ENCODE data around the gene CAMK2N2. TPM values are rescaled to one million over a fixed set of nuclear protein-coding genes. Genes with fewer than 3 reads are reported as not detected.

CAMK2N2 gene
- total RNA-seq, 1 donor from 2014 or later, result 1.4 TPM

DNA sequence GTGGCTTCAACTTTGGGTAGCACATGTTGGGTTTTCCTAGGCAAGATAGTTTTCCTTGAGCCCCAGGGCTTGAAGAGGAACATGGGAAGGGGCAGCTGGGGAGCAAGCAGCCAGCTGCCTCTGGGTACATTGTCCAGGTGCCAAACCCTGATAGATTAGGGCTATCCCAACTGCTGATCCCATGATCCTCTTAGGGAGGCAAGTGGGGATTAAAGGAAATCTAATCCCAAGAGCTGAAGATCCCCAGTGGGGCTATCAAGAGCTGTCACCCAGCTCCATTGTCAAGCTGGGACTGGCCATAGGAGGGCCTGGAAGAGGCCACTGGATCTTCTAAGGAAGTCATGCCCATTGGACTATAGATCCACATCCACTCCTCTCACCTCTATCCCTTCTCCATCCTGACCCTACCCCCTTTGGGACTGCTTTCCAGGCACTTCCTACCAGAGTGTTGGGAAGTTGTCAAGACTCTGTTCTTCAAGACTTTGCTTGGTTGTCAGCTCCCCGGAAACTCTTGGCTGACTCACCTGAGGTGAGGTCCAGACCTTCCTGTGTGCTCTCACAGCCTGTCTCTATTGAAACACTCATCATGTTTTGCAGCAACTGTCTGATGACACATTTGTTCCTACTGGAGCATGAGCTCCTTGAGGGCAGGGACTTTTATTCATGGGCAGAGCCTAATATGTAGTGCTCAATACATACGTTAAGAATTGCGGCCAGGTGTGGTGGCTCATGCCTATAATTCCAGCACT is 5.9 kb downstream of the CAMK2N2 start:
- peaks cover 8% of the 10 kb centered on the region for H3K36me3 Mint-ChIP-seq (ENCODE audit: insufficient read depth)
- no peak overlapping the region for H3K4me3 Mint-ChIP-seq (ENCODE audit: low read depth)
- H3K27ac Mint-ChIP-seq, result no peak overlapping the region
- H3K27me3 Mint-ChIP-seq, result peaks cover 31% of the 10 kb centered on the region
- no peak for DNase-seq (ENCODE audit: low spot score, unreplicated experiment)
- H3K4me1 Mint-ChIP-seq (ENCODE audit: low read depth), result peaks cover 4% of the 10 kb centered on the region
- H3K9me3 Mint-ChIP-seq (ENCODE audit: low read depth), result no peaks in the 10 kb centered on the region
- no peak for TF ChIP-seq CTCF (IDR thresholded peaks at IDR 0.05; ENCODE audit: unreplicated experiment)

DNA sequence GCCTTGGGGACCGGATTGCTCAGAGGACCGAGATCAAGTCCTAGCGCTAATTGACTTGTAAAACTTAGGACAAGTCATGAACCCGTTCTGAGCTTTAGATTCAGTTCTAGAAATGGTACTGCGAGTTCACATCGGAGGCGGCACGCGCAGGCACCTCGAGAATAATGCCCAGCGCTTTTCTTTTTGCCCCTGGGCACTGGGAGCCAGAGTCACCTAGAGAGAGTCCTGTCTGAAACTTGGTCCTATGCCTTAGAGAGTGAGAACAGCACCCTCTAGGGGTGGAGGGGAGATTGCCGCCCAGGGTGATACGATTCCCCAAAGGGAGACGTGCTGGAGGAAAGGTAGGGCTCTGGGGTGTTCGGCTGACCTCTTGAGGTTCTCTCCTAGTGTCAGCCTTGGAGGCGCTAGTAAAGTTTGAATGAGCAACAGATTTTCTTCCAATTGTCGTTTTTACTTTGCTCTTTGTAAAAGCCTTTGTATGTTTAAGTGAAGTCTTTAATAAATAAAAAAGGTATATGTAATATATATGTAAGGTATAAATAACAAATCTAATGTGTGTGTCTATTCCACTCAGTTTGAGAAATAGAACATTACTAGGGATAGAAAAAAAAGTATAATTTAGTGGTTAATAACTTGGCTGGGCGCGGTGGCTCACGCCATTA is 11.1 kb downstream of the CAMK2N2 start:
- Mint-ChIP-seq H3K27ac (peak overlapping the region; percentile 88), H3K27me3 (no peaks in the 10 kb centered on the region), H3K4me1 (ENCODE audit: low read depth) (peaks cover 4% of the 10 kb centered on the region), H3K9me3 (ENCODE audit: low read depth) (no peaks in the 10 kb centered on the region), H3K36me3 (ENCODE audit: insufficient read depth) (peaks cover 1% of the 10 kb centered on the region), H3K4me3 (ENCODE audit: low read depth) (peak overlapping the region; percentile 89)
- TF ChIP-seq CTCF (IDR thresholded peaks at IDR 0.05; ENCODE audit: unreplicated experiment), result peak; percentile 89
- DNase-seq (ENCODE audit: low spot score, unreplicated experiment), result peak; percentile 85

GRCh38 chr3:184249412-184250166 is 11.8 kb downstream of the CAMK2N2 start, which contains the start of gene EEF1AKMT4:
TSS of gene EEF1AKMT4 (plus strand) at chr3:184249672. CDS start at chr3:184249695, 23 bp downstream.
- peaks cover 5% of the 10 kb centered on the region for H3K36me3 Mint-ChIP-seq (ENCODE audit: insufficient read depth)
- peak within 1 kb of the TSS; percentile 89 for H3K4me3 Mint-ChIP-seq (ENCODE audit: low read depth)
- H3K4me1 Mint-ChIP-seq (ENCODE audit: low read depth), result peaks cover 4% of the 10 kb centered on the region
- peak; percentile 96 for DNase-seq (ENCODE audit: low spot score, unreplicated experiment)
- no peaks in the 10 kb centered on the region for H3K9me3 Mint-ChIP-seq (ENCODE audit: low read depth)
- peak; percentile 70 for TF ChIP-seq CTCF (IDR thresholded peaks at IDR 0.05; ENCODE audit: unreplicated experiment)
- no peaks in the 10 kb centered on the region for H3K27me3 Mint-ChIP-seq
- H3K27ac Mint-ChIP-seq, result peak within 1 kb of the TSS; percentile 97

GRCh38 chr3:184248454-184249411 is 12.6 kb downstream of the CAMK2N2 start, which contains the start of gene ALG3:
TSS of gene ALG3 (minus strand) at chr3:184248962. CDS start at chr3:184248940, 22 bp downstream.
- peak within 1 kb of the TSS; percentile 89 for H3K4me3 Mint-ChIP-seq (ENCODE audit: low read depth)
- peaks cover 4% of the 10 kb centered on the region for H3K4me1 Mint-ChIP-seq (ENCODE audit: low read depth)
- no peaks in the 10 kb centered on the region for H3K27me3 Mint-ChIP-seq
- peak within 1 kb of the TSS; percentile 97 for H3K27ac Mint-ChIP-seq
- H3K9me3 Mint-ChIP-seq (ENCODE audit: low read depth), result no peaks in the 10 kb centered on the region
- H3K36me3 Mint-ChIP-seq (ENCODE audit: insufficient read depth), result peaks cover 5% of the 10 kb centered on the region
- DNase-seq (ENCODE audit: low spot score, unreplicated experiment), result peak; percentile 77
- no peak for TF ChIP-seq CTCF (IDR thresholded peaks at IDR 0.05; ENCODE audit: unreplicated experiment)

Measured in progenitor cell of endocrine pancreas (in vitro differentiated cells).